GM12878 (cell line): ENCODE results near the gene PAIP2. TPM values are rescaled to one million over a fixed set of nuclear protein-coding genes. Genes with fewer than 3 reads are reported as not detected.
A peak's percentile ranks its signal among the peaks of the same experiment; 100 is the strongest.

Experiments used
- BCL3 ChIP-seq: IDR thresholded peaks from 2 replicates; pipeline ENCODE4 v1.6.1; 2011; ENCODE audit warnings: borderline replicate concordance, low read depth, mild to moderate bottlenecking, moderate library complexity, low read length; ENCODE audit not compliant: insufficient read depth, poor library complexity, severe bottlenecking
- CREM ChIP-seq: IDR thresholded peaks from 2 replicates; pipeline ENCODE4 v1.6.1; 2014; ENCODE audit warnings: antibody characterized with exemption, low read depth
- E2F4 ChIP-seq: IDR thresholded peaks from 2 replicates; pipeline ENCODE4 v1.6.1; 2012; ENCODE audit warnings: low read depth, low read length, improper control_type of control experiment
- EGR1 ChIP-seq, 2 experiments: IDR thresholded peaks; 1 replicate in 1 of 2; 2 replicates in 1 of 2; pipeline ENCODE4 v1.6.1; 2011 to 2012; ENCODE audit warnings: low read depth in 2 of 2, low read length in 2 of 2, borderline replicate concordance in 1 of 2, mild to moderate bottlenecking in 1 of 2, moderate library complexity in 1 of 2
- EP300 ChIP-seq, 2 experiments: fragments of 150-350 bp in 1 of 2; IDR thresholded peaks; 2 replicates each; pipeline ENCODE4 v1.6.1; 2011 to 2012; ENCODE audit warnings: low read depth in 2 of 2, low read length in 2 of 2, borderline replicate concordance in 1 of 2, improper control_type of control experiment in 1 of 2, inconsistent platforms in 1 of 2; ENCODE audit not compliant: control insufficient read depth in 1 of 2
- ESRRA ChIP-seq: IDR thresholded peaks from 2 replicates; pipeline ENCODE4 v1.6.1; 2012; ENCODE audit warnings: mild to moderate bottlenecking, low read length, improper control_type of control experiment
- FOXK2 ChIP-seq: fragments of 450-650 bp; IDR thresholded peaks from 2 replicates; pipeline ENCODE4 v1.6.1; 2017; ENCODE audit warnings: mild to moderate bottlenecking, moderate library complexity
- FOXM1 ChIP-seq: IDR thresholded peaks from 2 replicates; pipeline ENCODE4 v1.6.1; 2012; ENCODE audit warnings: low read depth, mild to moderate bottlenecking, inconsistent platforms, low read length, moderate library complexity
- GATAD2B ChIP-seq: fragments of 450-650 bp; conservative IDR thresholded peaks from 2 replicates; pipeline ENCODE4 v1.6.1; 2017; ENCODE audit warnings: low read depth, mild to moderate bottlenecking, moderate library complexity
- HDAC6 ChIP-seq: fragments of 200-600 bp; sonication (generic); IDR thresholded peaks from one replicate; pipeline ENCODE4 v1.8.0; 2017; ENCODE audit warnings: antibody characterized with exemption; ENCODE audit not compliant: unreplicated experiment
- HDGF ChIP-seq: fragments of 450-650 bp; IDR thresholded peaks from 2 replicates; pipeline ENCODE4 v1.6.1; 2016; ENCODE audit warnings: antibody characterized with exemption
- HSF1 ChIP-seq: fragments of 150-350 bp; IDR thresholded peaks from 2 replicates; pipeline ENCODE4 v1.6.1; 2014; ENCODE audit warnings: mild to moderate bottlenecking, low read depth, low read length
- IKZF1 ChIP-seq: fragments of 450-650 bp; conservative IDR thresholded peaks from 2 replicates; pipeline ENCODE4 v1.6.1; 2017; ENCODE audit warnings: antibody characterized with exemption, mild to moderate bottlenecking
- IRF5 ChIP-seq: fragments of 450-650 bp; IDR thresholded peaks from 2 replicates; pipeline ENCODE4 v1.6.1; 2017; ENCODE audit warnings: borderline replicate concordance
- KDM1A ChIP-seq: fragments of 200-600 bp; sonication (generic); IDR thresholded peaks from 2 replicates; pipeline ENCODE4 v1.6.1; 2016; ENCODE audit warnings: borderline replicate concordance
- MTA3 ChIP-seq: IDR thresholded peaks from 2 replicates; pipeline ENCODE4 v1.6.1; 2012; ENCODE audit warnings: low read length, inconsistent platforms, borderline replicate concordance
- NFYA ChIP-seq: IDR thresholded peaks from 2 replicates; pipeline ENCODE4 v1.6.1; 2011; ENCODE audit warnings: low read depth, mild to moderate bottlenecking, low read length, improper control_type of control experiment, borderline replicate concordance
- NR2C2 ChIP-seq: IDR thresholded peaks from 2 replicates; pipeline ENCODE4 v1.6.1; 2011; ENCODE audit warnings: borderline replicate concordance, low read depth; ENCODE audit not compliant: control insufficient read depth, insufficient read length
- PBX3 ChIP-seq: IDR thresholded peaks from 2 replicates; pipeline ENCODE4 v1.6.1; 2011; ENCODE audit warnings: mild to moderate bottlenecking, low read depth, low read length, moderate library complexity; ENCODE audit not compliant: insufficient replicate concordance
- RCOR1 ChIP-seq: conservative IDR thresholded peaks from 2 replicates; pipeline ENCODE4 v1.6.1; 2012; ENCODE audit warnings: low read depth, low read length, improper control_type of control experiment
- polyA plus RNA-seq, 11 experiments: library from polyadenylated mRNA; depleted of rRNA in 4 of 11; unstranded in 6 of 11; stranded (reverse) in 5 of 11; fragments of >200 nt; fragmentation: Nextera tagmentation in 4 of 11; fragmentation: Illumina TruSeq in 1 of 11; extraction: Ambion mirVana in 4 of 11; extraction: Trizol in 1 of 11; gene quantifications; 1 replicate in 1 of 11; 2 replicates in 10 of 11; pipeline versions ENCODE4 v1.2.1 to v1.2.3, GENCODE V29; 2011 to 2016; ENCODE audit warnings: inconsistent platforms in 2 of 11, missing spikeins in 2 of 11, low read depth in 1 of 11
- total RNA-seq, 4 experiments: library from RNA; depleted of rRNA in 3 of 4; stranded (reverse); fragments of >200 nt in 3 of 4; fragmentation: Illumina TruSeq in 1 of 4; extraction: Trizol in 1 of 4; gene quantifications; 2 replicates each; pipeline versions ENCODE4 v1.2.1 to v1.2.3, GENCODE V29; 2013 to 2021

The PAIP2 gene
- total and polyA plus RNA-seq, 10 of the 15 experiments (the other 5 are each of a cell fraction or from before 2014, with no cell fraction given), result 49.9 to 154 (median 102) TPM

- no peak; the same call in 1 of the 2 replicates for TF ChIP-seq IKZF1
- TF ChIP-seq EGR1 (IDR thresholded peaks at IDR 0.05; ENCODE audit: borderline replicate concordance in 1 of 2, low read depth in 2 of 2, low read length in 2 of 2), result no peak
- 0 out of 2 replicates have a peak, but pooled peaks have one; percentile 43 for TF ChIP-seq GATAD2B
- TF ChIP-seq MTA3, result no peak
- TF ChIP-seq FOXK2, result no peak
- no peak for TF ChIP-seq KDM1A
- 0 out of 2 replicates have a peak, but pooled peaks have one; percentile 26 for TF ChIP-seq E2F4
- TF ChIP-seq HSF1, result no peak
- no peak for TF ChIP-seq PBX3
- TF ChIP-seq NFYA, result no peak
- TF ChIP-seq BCL3, result no peak
- no peak for TF ChIP-seq RCOR1
- TF ChIP-seq IRF5, result no peak
- no peak for TF ChIP-seq ESRRA
- peak; percentile 40; the same call in 1 of the 2 replicates for TF ChIP-seq FOXM1
- no peak for TF ChIP-seq NR2C2
- TF ChIP-seq HDGF, result no peak
- TF ChIP-seq EP300 (IDR thresholded peaks at IDR 0.05; ENCODE audit: borderline replicate concordance in 1 of 2, control insufficient read depth in 1 of 2, low read depth in 2 of 2, low read length in 2 of 2), result no peak
- no peak for TF ChIP-seq CREM
- TF ChIP-seq HDAC6, result no peak
Observed at GRCh38 chr5:139294374-139295165, 47.1 kb upstream of the PAIP2 start (continued).
